ENCODE results near the gene ABTB2. TPM values are rescaled to one million over a fixed set of nuclear protein-coding genes. Genes with fewer than 3 reads are reported as not detected.

The ABTB2 gene
- total and polyA plus RNA-seq, 2 of the 8 experiments (the other 6 are each of a cell fraction or from before 2014, with no cell fraction given): 7.7 to 10.2 TPM

- CTCF ChIA-PET (ENCODE audit: partially characterized antibody): interaction anchor here (7.1 kb wide), 1 partner anchor 15 kb away, joined by 36 read pairs; no protein-coding TSS in a partner anchor
- no peaks in the 10 kb centered on the region for H3K36me3 ChIP-seq (ENCODE audit: control insufficient read depth in 2 of 4, insufficient read depth in 4 of 4, low read length in 3 of 4)
- H3K79me1 ChIP-seq (ENCODE audit: low read depth, low read length): no peaks in the 10 kb centered on the region; the same call in none of the 2 replicates
- peaks cover 2 to 3% of the 10 kb centered on the region in 2 experiments for H4K20me1 ChIP-seq (replicated peaks in 1 of 2; ENCODE audit: control insufficient read depth in 1 of 2, insufficient read depth in 2 of 2, low read length in 2 of 2)
- H3K79me2 ChIP-seq (ENCODE audit: control insufficient read depth in 1 of 2, insufficient read depth in 2 of 2, low read length in 2 of 2): no peaks in the 10 kb centered on the region
- no peak overlapping the region for H3K27ac ChIP-seq (ENCODE audit: low read depth, low read length)
- H2BK15ac ChIP-seq (ENCODE audit: low read length): no peak overlapping the region
- H2BK5ac ChIP-seq (ENCODE audit: low read depth, low read length): no peak overlapping the region
- peaks cover 7 to 21% (median 8%) of the 10 kb centered on the region in 4 experiments for H3K4me1 ChIP-seq (replicated peaks in 1 of 4; ENCODE audit: control insufficient read depth in 3 of 4, insufficient read depth in 4 of 4, low read length in 3 of 4)
- no peak overlapping the region for H2BK120ac ChIP-seq (replicated peaks; ENCODE audit: low read depth, low read length)
- no peaks in the 10 kb centered on the region for H3K27me3 ChIP-seq (replicated peaks in 1 of 4; ENCODE audit: control insufficient read depth in 3 of 4, extremely low read depth in 1 of 4, insufficient read depth in 3 of 4, low read length in 3 of 4)
- no peak overlapping the region for H3K9ac ChIP-seq (replicated peaks in 1 of 4; ENCODE audit: extremely low read depth in 1 of 4, low read depth in 3 of 4, low read length in 3 of 4)
- no peak overlapping the region for H3K56ac ChIP-seq (replicated peaks; ENCODE audit: insufficient read length, low read depth, low read length)
- H4K5ac ChIP-seq (ENCODE audit: insufficient read length, low read depth, low read length): no peak overlapping the region
- no peak overlapping the region for H2AFZ ChIP-seq (ENCODE audit: low read length)
- no peak overlapping the region for H2BK12ac ChIP-seq (ENCODE audit: low read depth, low read length)
- H3K4me3 ChIP-seq (ENCODE audit: extremely low read depth in 1 of 4, insufficient read depth in 2 of 4, low read depth in 3 of 4, low read length in 4 of 4): no peak overlapping the region
- no peak overlapping the region for H3K4me2 ChIP-seq (ENCODE audit: insufficient read depth in 1 of 2, low read depth in 2 of 2, low read length in 2 of 2)
- H4K91ac ChIP-seq (replicated peaks; ENCODE audit: insufficient read length, low read length): no peak overlapping the region
- TF ChIP-seq CHD2 (IDR thresholded peaks at IDR 0.05; ENCODE audit: low read length) (no peak), TBP (IDR thresholded peaks at IDR 0.05; ENCODE audit: low read depth, low read length) (no peak)
- no peak overlapping the region for H3K14ac ChIP-seq (ENCODE audit: insufficient read length)
- WGBS, 2 experiments (ENCODE audit: extremely low coverage in 1 of 2, insufficient coverage in 1 of 2, insufficient read length in 1 of 2, insufficient replicate concordance in 2 of 2, low coverage in 1 of 2, low lambda C conversion rate in 2 of 2, missing lambda C conversion rate in 1 of 2): 84% methylated on average over 11 of the region's 11 CpGs; no CpG with 5 or more reads in 1 of the 2 experiments
- H3K18ac ChIP-seq (ENCODE audit: extremely low read depth, low read length): no peak overlapping the region
- FAIRE-seq: no peak
- POLR2A ChIA-PET (ENCODE audit: partially characterized antibody): no interaction called here
- H3K9me3 ChIP-seq (ENCODE audit: insufficient read depth in 2 of 2, low read depth in 1 of 2, low read length in 1 of 2): no peaks in the 10 kb centered on the region
- H3K4ac ChIP-seq (replicated peaks; ENCODE audit: insufficient read length, low read depth, low read length): peak overlapping the region; percentile 8
- no peak overlapping the region for H4K8ac ChIP-seq (ENCODE audit: extremely low read depth, insufficient read depth, low read length)
- H2BK20ac ChIP-seq (ENCODE audit: low read length): no peak overlapping the region
- H3K23me2 ChIP-seq (ENCODE audit: low read depth, low read length): no peaks in the 10 kb centered on the region; the same call in 1 of the 2 replicates
- no peak overlapping the region for H2AK5ac ChIP-seq (ENCODE audit: low read depth, low read length)
- no peak overlapping the region for H3K23ac ChIP-seq (ENCODE audit: insufficient read length)
- no peak for DNase-seq (ENCODE audit: low read depth in 1 of 2, low spot score in 2 of 2)
Observed at GRCh38 chr11:34266090-34266912, 91.5 kb downstream of the ABTB2 start.
